Measurements from ENCODE around the gene KREMEN2.
"Not testable (repeated sequence)": the region's sequence is repeated elsewhere in the genome, so short reads cannot be mapped to it uniquely, and the experiment has no call there.

KREMEN2 gene

GRCh38 chr16:2963723-2964474, at the start of gene KREMEN2:
KREMEN2 (plus strand) TSS chr16:2964275; CDS start chr16:2964521, 246 bp downstream.
- DNase-seq: peak; percentile 56
- peak; percentile 11 for ATAC-seq

- no peak for ATAC-seq
These were observed 48.7 kb upstream of the KREMEN2 start for GRCh38 chr16:2915196-2915929.

GRCh38 chr16:2919511-2920255, 44.4 kb upstream of the KREMEN2 start:
- DNase-seq (peak; percentile 59), ATAC-seq (no peak)

More at GRCh38 chr16:2915196-2915929, 48.7 kb upstream of the KREMEN2 start:
- no peak for DNase-seq

GRCh38 chr16:2923481-2923880, 40.6 kb upstream of the KREMEN2 start:
- ATAC-seq: no peak
- DNase-seq: no peak

GRCh38 chr16:2924901-2925755, 38.9 kb upstream of the KREMEN2 start:
- ATAC-seq (no peak), DNase-seq (no peak)

- no peak for ATAC-seq
- no peak for DNase-seq
These were observed 38.0 kb upstream of the KREMEN2 start for GRCh38 chr16:2925951-2926649.

GRCh38 chr16:2926650-2926999, 37.5 kb upstream of the KREMEN2 start:
- ATAC-seq: no peak

GRCh38 chr16:2927010-2927646, 36.9 kb upstream of the KREMEN2 start:
- DNase-seq (peak; percentile 88), ATAC-seq (peak; percentile 98)

More at GRCh38 chr16:2926650-2926999, 37.5 kb upstream of the KREMEN2 start:
- no peak for DNase-seq

GRCh38 chr16:2928151-2928550, 35.9 kb upstream of the KREMEN2 start:
- DNase-seq, ATAC-seq: not testable (repeated sequence)

- DNase-seq (no peak), ATAC-seq (no peak)
These were observed 35.3 kb upstream of the KREMEN2 start for GRCh38 chr16:2928796-2929195.

- DNase-seq (no peak), ATAC-seq (no peak)
These were observed 34.4 kb upstream of the KREMEN2 start for GRCh38 chr16:2929693-2930092.

- ATAC-seq (no peak), DNase-seq (no peak)
These were observed 33.8 kb upstream of the KREMEN2 start for GRCh38 chr16:2930236-2930635.

GRCh38 chr16:2931231-2931914, 32.7 kb upstream of the KREMEN2 start:
- ATAC-seq, DNase-seq: not testable (repeated sequence)

- DNase-seq: no peak
- peak; percentile 6 for ATAC-seq
These were observed 30.9 kb upstream of the KREMEN2 start for GRCh38 chr16:2933136-2933535.

- no peak for DNase-seq
- ATAC-seq: no peak
These were observed 30.4 kb upstream of the KREMEN2 start for GRCh38 chr16:2933701-2934100.

- DNase-seq: no peak
- ATAC-seq: no peak
These were observed 29.6 kb upstream of the KREMEN2 start for GRCh38 chr16:2934450-2934849.

- no peak for DNase-seq
These were observed 27.6 kb upstream of the KREMEN2 start for GRCh38 chr16:2936436-2937011.

GRCh38 chr16:2937170-2937569, 26.9 kb upstream of the KREMEN2 start:
- no peak for ATAC-seq

More at GRCh38 chr16:2936436-2937011, 27.6 kb upstream of the KREMEN2 start:
- ATAC-seq: no peak

GRCh38 chr16:2938206-2938605, 25.9 kb upstream of the KREMEN2 start:
- ATAC-seq (no peak), DNase-seq (no peak)

More at GRCh38 chr16:2937170-2937569, 26.9 kb upstream of the KREMEN2 start:
- DNase-seq: no peak

GRCh38 chr16:2939968-2940367, 24.1 kb upstream of the KREMEN2 start:
- no peak for ATAC-seq

More at GRCh38 chr16:2939968-2940367, 24.1 kb upstream of the KREMEN2 start:
- no peak for DNase-seq

All from stimulated activated naive CD8-positive, alpha-beta T cell treated with anti-CD3 and anti-CD28 coated beads, Interleukin-15, Interleukin-2, amounts not matched to agents 100 U/mL and 50 U/mL, for 24 hours (primary cell).